Measurements from ENCODE around the gene EPAS1. TPM values are rescaled to one million over a fixed set of nuclear protein-coding genes. Genes with fewer than 3 reads are reported as not detected.

Gene EPAS1
- total and polyA plus RNA-seq, 2 of the 8 experiments (the other 6 are each of a cell fraction or from before 2014, with no cell fraction given), result 2.0 to 4.9 TPM

DNA sequence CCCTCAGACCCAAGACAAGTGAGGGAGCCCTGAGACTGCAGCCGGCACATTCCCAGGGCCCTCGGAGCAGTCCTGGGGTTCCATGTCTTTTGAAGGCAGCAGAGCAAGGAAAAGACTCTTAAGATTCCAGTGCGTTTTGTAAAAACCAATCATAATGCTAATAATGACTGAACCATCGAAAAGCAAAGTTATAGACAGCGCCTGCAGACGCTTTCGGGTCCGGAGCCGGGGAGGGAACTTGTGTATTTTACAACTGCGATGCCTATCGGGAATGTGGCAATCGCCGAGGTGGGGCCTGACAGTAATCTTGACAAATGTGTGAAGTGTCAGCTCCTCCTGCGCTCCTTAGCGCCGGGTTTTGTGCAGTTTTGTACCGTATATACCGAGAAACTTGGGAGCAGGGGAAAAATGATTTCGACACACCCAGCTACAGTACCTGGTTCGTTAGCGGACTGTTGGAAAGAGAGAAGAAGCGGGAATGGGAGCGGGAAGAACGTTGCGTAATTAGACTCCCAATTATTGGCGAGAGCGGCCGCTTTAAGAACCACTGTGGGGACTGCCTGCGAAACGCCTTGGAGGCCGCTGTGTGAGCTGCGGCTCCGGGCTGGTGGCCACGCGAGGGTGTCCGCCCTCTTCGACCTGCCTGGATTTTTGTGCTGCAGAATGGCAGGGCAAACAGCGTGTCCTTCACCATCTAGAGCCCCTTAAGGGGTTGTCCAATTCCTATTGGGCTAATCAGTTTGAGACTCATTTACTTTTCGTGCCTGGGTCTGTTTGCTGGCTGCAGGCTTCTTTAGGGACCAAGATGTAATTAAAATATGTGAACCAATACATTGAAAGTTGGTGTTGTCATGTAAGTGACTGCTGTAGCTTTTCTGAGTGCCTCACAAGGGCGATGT is 2.4 kb downstream of the EPAS1 start (continued):
- TF ChIP-seq RNF2 (IDR thresholded peaks at IDR 0.05; ENCODE audit: borderline replicate concordance, low read depth, low read length, missing control alignments, poor library complexity, severe bottlenecking), result peak; percentile 74
